Stomach (tissue), 4 donors: ENCODE results near the gene ATP9A.

ENCODE experiments used
- POLR2AphosphoS5 ChIP-seq, 3 donors: sonication (generic); formaldehyde crosslinking; IDR thresholded peaks; one replicate each; pipeline ENCODE4 v1.6.1; 2016; ENCODE audit warnings: antibody characterized with exemption in 3 of 3
- TF ChIP-seq, protein P1 (sequence below), 7 experiments: fragments of 450-650 bp in 4 of 7; fragments of 200-600 bp in 3 of 7; sonication (generic) in 3 of 7; IDR thresholded peaks; one replicate each; pipeline ENCODE4 v1.5.1; 2016 to 2019; ENCODE audit warnings: antibody characterized with exemption in 7 of 7, control low read depth in 2 of 7, mild to moderate bottlenecking in 1 of 7

DNA sequence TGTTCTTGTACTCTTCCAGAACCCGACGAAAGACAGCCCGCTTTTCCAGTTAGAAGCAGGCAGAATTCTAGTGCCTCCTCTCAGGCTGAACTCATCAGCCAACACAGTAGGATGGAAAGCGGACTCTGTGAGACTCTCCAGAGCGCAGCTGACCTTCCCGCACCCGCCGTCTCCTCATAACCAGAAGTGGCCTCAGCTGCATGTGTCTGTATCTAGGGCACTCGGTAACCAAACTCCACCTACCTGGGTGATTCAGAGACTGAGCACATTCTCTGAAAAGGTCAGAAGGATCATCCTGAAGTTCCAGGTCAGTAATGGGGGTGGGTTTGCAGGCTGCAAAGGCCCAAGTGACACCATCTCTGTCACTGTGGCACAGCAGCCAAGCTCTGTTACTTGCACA is 158.9 kb downstream of the ATP9A start:
- TF ChIP-seq, protein P1, sequence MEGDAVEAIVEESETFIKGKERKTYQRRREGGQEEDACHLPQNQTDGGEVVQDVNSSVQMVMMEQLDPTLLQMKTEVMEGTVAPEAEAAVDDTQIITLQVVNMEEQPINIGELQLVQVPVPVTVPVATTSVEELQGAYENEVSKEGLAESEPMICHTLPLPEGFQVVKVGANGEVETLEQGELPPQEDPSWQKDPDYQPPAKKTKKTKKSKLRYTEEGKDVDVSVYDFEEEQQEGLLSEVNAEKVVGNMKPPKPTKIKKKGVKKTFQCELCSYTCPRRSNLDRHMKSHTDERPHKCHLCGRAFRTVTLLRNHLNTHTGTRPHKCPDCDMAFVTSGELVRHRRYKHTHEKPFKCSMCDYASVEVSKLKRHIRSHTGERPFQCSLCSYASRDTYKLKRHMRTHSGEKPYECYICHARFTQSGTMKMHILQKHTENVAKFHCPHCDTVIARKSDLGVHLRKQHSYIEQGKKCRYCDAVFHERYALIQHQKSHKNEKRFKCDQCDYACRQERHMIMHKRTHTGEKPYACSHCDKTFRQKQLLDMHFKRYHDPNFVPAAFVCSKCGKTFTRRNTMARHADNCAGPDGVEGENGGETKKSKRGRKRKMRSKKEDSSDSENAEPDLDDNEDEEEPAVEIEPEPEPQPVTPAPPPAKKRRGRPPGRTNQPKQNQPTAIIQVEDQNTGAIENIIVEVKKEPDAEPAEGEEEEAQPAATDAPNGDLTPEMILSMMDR (IDR thresholded peaks at IDR 0.05) = no peak
- TF ChIP-seq POLR2AphosphoS5 (IDR thresholded peaks at IDR 0.05) = no peak
